HG03457 (cell line): ENCODE data around the gene NUAK2.
"Not testable (repeated sequence)": the region's sequence is repeated elsewhere in the genome, so short reads cannot be mapped to it uniquely, and the experiment has no call there.

ENCODE experiments used
- ATAC-seq: cut with Tn5 transposase; IDR thresholded peaks from one replicate; pipeline ENCODE4 v1.9.1; 2021; ENCODE audit warnings: moderate number of reproducible peaks; ENCODE audit not compliant: unreplicated experiment

Gene NUAK2

GRCh38 chr1:205300149-205300548, 21.4 kb downstream of the NUAK2 start:
- no peak for ATAC-seq

GRCh38 chr1:205298191-205298994, 23.2 kb downstream of the NUAK2 start:
- no peak for ATAC-seq

- ATAC-seq, result not testable (repeated sequence)
Measured at GRCh38 chr1:205297546-205298177, 23.9 kb downstream of the NUAK2 start.

GRCh38 chr1:205296154-205296553, 25.4 kb downstream of the NUAK2 start:
- no peak for ATAC-seq

GRCh38 chr1:205294934-205295333, 26.6 kb downstream of the NUAK2 start:
- ATAC-seq, result no peak

GRCh38 chr1:205294175-205294917, 27.2 kb downstream of the NUAK2 start:
- ATAC-seq, result no peak

- ATAC-seq, result no peak
Measured at GRCh38 chr1:205293350-205294074, 28.0 kb downstream of the NUAK2 start.

GRCh38 chr1:205291596-205291995, 29.9 kb downstream of the NUAK2 start:
- no peak for ATAC-seq

GRCh38 chr1:205287767-205288559, 33.6 kb downstream of the NUAK2 start:
- peak; percentile 67 for ATAC-seq

- no peak for ATAC-seq
Measured at GRCh38 chr1:205287076-205287475, 34.5 kb downstream of the NUAK2 start.

GRCh38 chr1:205286335-205286950, 35.1 kb downstream of the NUAK2 start:
- no peak for ATAC-seq

GRCh38 chr1:205285381-205286101, 36.0 kb downstream of the NUAK2 start:
- no peak for ATAC-seq

- no peak for ATAC-seq
Measured at GRCh38 chr1:205284420-205285144, 37.0 kb downstream of the NUAK2 start.

GRCh38 chr1:205283270-205284147, 38.0 kb downstream of the NUAK2 start:
- ATAC-seq, result no peak

GRCh38 chr1:205280666-205281395, 40.7 kb downstream of the NUAK2 start:
- ATAC-seq, result not testable (repeated sequence)

GRCh38 chr1:205279986-205280385, 41.6 kb downstream of the NUAK2 start:
- ATAC-seq, result no peak

GRCh38 chr1:205276689-205277065, 44.9 kb downstream of the NUAK2 start:
- ATAC-seq, result no peak
